HG02938 (cell line): ENCODE measurements around the gene RAF1.

Experiments used
- ATAC-seq: cut with Tn5 transposase; IDR thresholded peaks from one replicate; pipeline ENCODE4 v1.9.1; 2021; ENCODE audit warnings: mild to moderate bottlenecking, moderate library complexity; ENCODE audit not compliant: unreplicated experiment

RAF1 gene

GRCh38 chr3:12601072-12601471 is 62.8 kb downstream of the RAF1 start:
- no peak for ATAC-seq

GRCh38 chr3:12598890-12599289 is 65.0 kb downstream of the RAF1 start:
- ATAC-seq = no peak

GRCh38 chr3:12593473-12593872 is 70.4 kb downstream of the RAF1 start:
- ATAC-seq = no peak

- ATAC-seq = no peak
These were observed 71.8 kb downstream of the RAF1 start for GRCh38 chr3:12591997-12592715.

- ATAC-seq = no peak
These were observed 72.5 kb downstream of the RAF1 start for GRCh38 chr3:12591456-12591855.

- ATAC-seq = no peak
These were observed 73.8 kb downstream of the RAF1 start for GRCh38 chr3:12590096-12590495.

GRCh38 chr3:12588039-12589009 is 75.6 kb downstream of the RAF1 start:
- no peak for ATAC-seq

GRCh38 chr3:12586403-12586802 is 77.5 kb downstream of the RAF1 start:
- no peak for ATAC-seq

GRCh38 chr3:12585970-12586369 is 77.9 kb downstream of the RAF1 start:
- ATAC-seq = no peak

GRCh38 chr3:12585181-12585580 is 78.7 kb downstream of the RAF1 start:
- ATAC-seq = no peak

- no peak for ATAC-seq
These were observed 79.8 kb downstream of the RAF1 start for GRCh38 chr3:12584083-12584482.

- no peak for ATAC-seq
These were observed 80.6 kb downstream of the RAF1 start for GRCh38 chr3:12583280-12583679.

GRCh38 chr3:12582730-12583129 is 81.2 kb downstream of the RAF1 start:
- ATAC-seq = no peak

- ATAC-seq = no peak
These were observed 84.0 kb downstream of the RAF1 start for GRCh38 chr3:12579905-12580304.

- no peak for ATAC-seq
These were observed 84.5 kb downstream of the RAF1 start for GRCh38 chr3:12579456-12579855.

- ATAC-seq = no peak
These were observed 85.2 kb downstream of the RAF1 start for GRCh38 chr3:12578742-12579141.

- no peak for ATAC-seq
These were observed 86.5 kb downstream of the RAF1 start for GRCh38 chr3:12577379-12577778.

GRCh38 chr3:12574661-12575060 is 89.3 kb downstream of the RAF1 start:
- ATAC-seq = no peak

- ATAC-seq = no peak
These were observed 89.8 kb downstream of the RAF1 start for GRCh38 chr3:12574131-12574530.

GRCh38 chr3:12571986-12572385 is 91.9 kb downstream of the RAF1 start:
- no peak for ATAC-seq

- no peak for ATAC-seq
These were observed 94.1 kb downstream of the RAF1 start for GRCh38 chr3:12569836-12570235.

- no peak for ATAC-seq
These were observed 95.2 kb downstream of the RAF1 start for GRCh38 chr3:12568747-12569146.
